Lung (tissue), 12 donors: ENCODE measurements around the gene PCGF3. TPM values are rescaled to one million over a fixed set of nuclear protein-coding genes. Genes with fewer than 3 reads are reported as not detected.
"Not testable (repeated sequence)": the region's sequence is repeated elsewhere in the genome, so short reads cannot be mapped to it uniquely, and the experiment has no call there.

Source experiments
- ATAC-seq: fragments of 200-7000 bp; cut with Tn5 transposase; one replicate; pipeline ENCODE4 v1.9.1; 2020; ENCODE audit warnings: moderate number of reproducible peaks; ENCODE audit not compliant: insufficient read depth, low FRiP score
- DNase-seq, 3 donors: peaks; one replicate each; pipeline ENCODE4 v3.0.0-alpha.2; 2013 to 2017
- H3K27ac ChIP-seq, 2 donors: one replicate each; pipeline ENCODE4 v1.5.1; 2013; ENCODE audit warnings: mild to moderate bottlenecking in 2 of 2, moderate library complexity in 2 of 2, control low read depth in 1 of 2, inconsistent platforms in 1 of 2, low read depth in 1 of 2, low read length in 1 of 2
- H3K27me3 ChIP-seq, 3 donors: one replicate each; pipeline ENCODE4 v1.5.1; 2013; ENCODE audit warnings: low read length in 2 of 3; ENCODE audit not compliant: control insufficient read depth in 3 of 3, insufficient read depth in 3 of 3
- H3K36me3 ChIP-seq, 4 donors: one replicate each; pipeline ENCODE4 v1.5.1; 2013; ENCODE audit warnings: low read length in 4 of 4, mild to moderate bottlenecking in 1 of 4, moderate library complexity in 1 of 4; ENCODE audit not compliant: control insufficient read depth in 4 of 4, insufficient read depth in 4 of 4
- H3K4me1 ChIP-seq, 5 donors: one replicate each; pipeline ENCODE4 v1.5.1; 2013; ENCODE audit warnings: low read length in 5 of 5, mild to moderate bottlenecking in 2 of 5, moderate library complexity in 1 of 5; ENCODE audit not compliant: control insufficient read depth in 5 of 5, insufficient read depth in 5 of 5
- H3K4me3 ChIP-seq: one replicate; pipeline ENCODE4 v1.5.1; 2013; ENCODE audit warnings: mild to moderate bottlenecking, control low read depth, moderate library complexity
- H3K9ac ChIP-seq, 2 donors: one replicate each; pipeline ENCODE4 v1.5.1; 2013; ENCODE audit warnings: low read length in 2 of 2, control low read depth in 1 of 2; ENCODE audit not compliant: insufficient read depth in 1 of 2
- H3K9me3 ChIP-seq, 4 donors: one replicate each; pipeline ENCODE4 v1.5.1; 2013; ENCODE audit warnings: low read length in 3 of 4, mild to moderate bottlenecking in 1 of 4, moderate library complexity in 1 of 4; ENCODE audit not compliant: control insufficient read depth in 4 of 4, insufficient read depth in 3 of 4
- WGBS, 2 donors: extraction: QIAGEN DNeasy Blood & Tissue Kit; methylation state at CpG; one replicate each; pipeline ENCODE4 v1.1.7; 2013; 5-methylcytosine and 5-hydroxymethylcytosine counted together
- polyA plus RNA-seq, 2 donors: library from polyadenylated mRNA; stranded (reverse); fragments of 200-250 nt; gene quantifications; one replicate each; pipeline ENCODE4 v1.2.1, GENCODE V29; 2013
- total RNA-seq, 2 donors: library from RNA; depleted of rRNA in 1 of 2; stranded (reverse); fragments of >200 nt in 1 of 2; gene quantifications; one replicate each; pipeline ENCODE4 v1.2.1, GENCODE V29; 2014 to 2021
- TF ChIP-seq, protein P1 (sequence below): IDR thresholded peaks from 2 replicates; pipeline ENCODE4 v1.5.1; 2012; ENCODE audit warnings: mild to moderate bottlenecking; ENCODE audit errors: control extremely low read depth, extremely low read depth
- donor health status: control.
- donor health status: control.
- donor health status: Bipolar disorder and iron deficiency.
- donor health status: healthy.
- donor health status: DM: yes; HTN: yes; CAD: no.

The PCGF3 gene
- total and polyA plus RNA-seq, 4 donors, result 29.3 to 66.8 (median 43.3) TPM

- Histone ChIP-seq H3K9me3 (no peaks in the 10 kb centered on the region), H3K4me1 (peaks cover 0 to 8% (median 0%) of the 10 kb centered on the region in 5 donors), H3K36me3 (peaks cover 1 to 7% (median 5%) of the 10 kb centered on the region in 4 donors), H3K9ac (no peak overlapping the region), H3K4me3 (no peak overlapping the region), H3K27ac (no peak overlapping the region), H3K27me3 (no peaks in the 10 kb centered on the region)
- ATAC-seq (no peak), DNase-seq (no peak)
- 88 to 91% methylated on average over 27 to 28 of the region's 28 CpGs for WGBS, 2 donors
- TF ChIP-seq, protein P1, sequence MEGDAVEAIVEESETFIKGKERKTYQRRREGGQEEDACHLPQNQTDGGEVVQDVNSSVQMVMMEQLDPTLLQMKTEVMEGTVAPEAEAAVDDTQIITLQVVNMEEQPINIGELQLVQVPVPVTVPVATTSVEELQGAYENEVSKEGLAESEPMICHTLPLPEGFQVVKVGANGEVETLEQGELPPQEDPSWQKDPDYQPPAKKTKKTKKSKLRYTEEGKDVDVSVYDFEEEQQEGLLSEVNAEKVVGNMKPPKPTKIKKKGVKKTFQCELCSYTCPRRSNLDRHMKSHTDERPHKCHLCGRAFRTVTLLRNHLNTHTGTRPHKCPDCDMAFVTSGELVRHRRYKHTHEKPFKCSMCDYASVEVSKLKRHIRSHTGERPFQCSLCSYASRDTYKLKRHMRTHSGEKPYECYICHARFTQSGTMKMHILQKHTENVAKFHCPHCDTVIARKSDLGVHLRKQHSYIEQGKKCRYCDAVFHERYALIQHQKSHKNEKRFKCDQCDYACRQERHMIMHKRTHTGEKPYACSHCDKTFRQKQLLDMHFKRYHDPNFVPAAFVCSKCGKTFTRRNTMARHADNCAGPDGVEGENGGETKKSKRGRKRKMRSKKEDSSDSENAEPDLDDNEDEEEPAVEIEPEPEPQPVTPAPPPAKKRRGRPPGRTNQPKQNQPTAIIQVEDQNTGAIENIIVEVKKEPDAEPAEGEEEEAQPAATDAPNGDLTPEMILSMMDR, result no peak
Measured at GRCh38 chr4:666822-667544, 38.6 kb upstream of the PCGF3 start.

DNA sequence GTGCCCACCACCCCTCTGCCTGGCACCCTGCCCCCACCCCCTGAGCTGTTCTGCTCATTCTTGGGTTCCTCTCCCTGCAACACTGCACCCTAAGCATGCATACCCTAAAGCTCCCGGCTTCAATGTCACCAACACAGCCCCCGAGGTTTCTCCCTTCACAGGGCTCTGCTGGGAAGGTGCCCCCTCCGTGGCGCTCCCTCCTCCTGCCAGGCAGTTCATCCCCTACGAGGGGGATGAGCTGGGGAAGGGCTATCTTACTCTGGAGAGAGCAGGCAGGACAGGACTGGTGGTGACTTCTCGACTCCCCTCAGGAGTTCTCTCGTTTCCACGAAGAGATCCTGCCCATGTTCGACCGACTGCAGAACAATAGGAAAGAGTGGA is 38.1 kb upstream of the PCGF3 start:
- Histone ChIP-seq H3K9ac (no peak overlapping the region), H3K27me3 (no peaks in the 10 kb centered on the region), H3K36me3 (peaks cover 6 to 12% (median 10%) of the 10 kb centered on the region in 4 donors), H3K9me3 (no peaks in the 10 kb centered on the region), H3K27ac (no peak overlapping the region), H3K4me1 (peaks cover 0 to 8% (median 0%) of the 10 kb centered on the region in 5 donors), H3K4me3 (no peak overlapping the region)
- ATAC-seq (no peak), DNase-seq (no peak)
- 65 to 67% methylated on average over 10 of the region's 10 CpGs for WGBS, 2 donors
- TF ChIP-seq, protein P1, result no peak

DNA sequence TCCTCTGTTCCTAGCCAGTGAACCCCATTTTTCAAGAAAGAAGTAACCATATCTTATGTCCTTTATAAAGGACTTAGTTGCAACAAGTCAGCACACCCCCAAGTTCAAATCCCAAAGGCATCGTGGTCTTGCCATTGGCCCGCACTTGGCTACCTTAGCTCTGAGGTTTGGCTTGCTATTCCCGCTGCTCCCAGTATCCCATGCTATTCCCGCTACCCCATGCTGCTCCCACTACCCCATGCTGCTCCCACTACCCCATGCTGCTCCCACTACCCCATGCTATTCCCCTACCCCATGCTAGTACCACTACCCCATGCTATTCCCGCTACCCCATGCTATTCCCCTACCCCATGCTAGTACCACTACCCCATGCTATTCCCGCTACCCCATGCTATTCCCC is 37.4 kb upstream of the PCGF3 start:
- not testable (repeated sequence) for H3K4me3 ChIP-seq, H3K4me1 ChIP-seq, H3K27me3 ChIP-seq, ATAC-seq, H3K27ac ChIP-seq, H3K9me3 ChIP-seq, H3K9ac ChIP-seq, DNase-seq
- peaks cover 6 to 13% (median 12%) of the 10 kb centered on the region in 4 donors for H3K36me3 ChIP-seq
- 93 to 96% methylated on average over 6 of the region's 6 CpGs for WGBS, 2 donors

- not testable (repeated sequence) for H3K27ac ChIP-seq, DNase-seq, H3K4me1 ChIP-seq, H3K9me3 ChIP-seq, H3K9ac ChIP-seq, H3K4me3 ChIP-seq, H3K27me3 ChIP-seq, ATAC-seq
- WGBS, 2 donors, result 96 to 98% methylated on average over 11 of the region's 11 CpGs
- H3K36me3 ChIP-seq, result peaks cover 6 to 13% (median 12%) of the 10 kb centered on the region in 4 donors
Measured at GRCh38 chr4:669806-670559, 35.6 kb upstream of the PCGF3 start.
